GM18951 (cell line): ENCODE data around the gene CAT.

Experiments
- POLR2A ChIP-seq: IDR thresholded peaks from 4 replicates; pipeline ENCODE4 v1.6.1; 2011; ENCODE audit warnings: mild to moderate bottlenecking; ENCODE audit not compliant: insufficient read length, insufficient read depth; ENCODE audit errors: extremely low read depth
- in situ Hi-C: fragments of 300-500 bp; cut with MboI; formaldehyde crosslinking; loops from one replicate; pipeline ENCODE4 v1.12.0; 2022; ENCODE audit warnings: low sequenced_read_pairs, mixed read lengths, inconsistent platforms; ENCODE audit not compliant: unreplicated experiment

Gene CAT

DNA sequence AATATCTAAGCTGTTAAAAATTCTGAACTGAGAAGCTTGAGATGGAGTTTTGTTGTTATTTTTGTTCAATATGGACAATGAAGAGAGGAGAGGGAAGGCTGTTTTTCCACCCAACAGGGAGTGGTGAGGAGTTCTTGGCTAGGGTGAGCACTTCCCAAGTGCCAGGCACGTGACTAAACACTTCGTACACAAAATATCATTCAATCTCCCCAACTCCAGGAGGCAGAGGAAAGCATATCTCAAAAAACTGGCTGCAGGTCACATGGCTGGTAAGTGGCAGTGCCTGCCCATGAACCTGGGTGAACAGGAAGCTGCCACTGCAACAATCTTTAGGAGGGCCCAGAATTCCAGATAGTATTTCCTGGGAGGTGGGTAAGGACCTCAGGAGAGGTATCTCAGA, 63.2 kb downstream of the CAT start:
- TF ChIP-seq POLR2A, result no peak
- in situ Hi-C loops, result no loop called here

DNA sequence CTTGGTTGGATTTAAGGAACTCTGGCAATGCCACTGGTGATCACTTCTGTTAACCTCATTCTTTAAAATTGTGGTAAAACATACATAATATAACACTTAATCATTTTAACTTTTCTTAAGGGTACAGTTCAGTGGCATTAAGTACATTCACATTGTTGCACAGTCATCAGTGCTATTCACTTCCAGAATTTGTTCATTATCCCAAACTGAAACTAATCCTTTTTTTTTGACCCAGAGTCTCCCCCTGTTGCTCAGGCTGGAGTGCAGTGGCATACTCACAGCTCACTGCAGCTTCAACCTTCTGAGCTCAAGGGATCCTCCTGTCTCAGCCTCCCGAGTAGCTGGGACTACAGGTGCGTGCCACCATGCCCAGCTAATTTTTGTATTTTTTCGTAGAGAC, 64.2 kb downstream of the CAT start:
- in situ Hi-C loops, result no loop called here
- TF ChIP-seq POLR2A, result no peak

DNA sequence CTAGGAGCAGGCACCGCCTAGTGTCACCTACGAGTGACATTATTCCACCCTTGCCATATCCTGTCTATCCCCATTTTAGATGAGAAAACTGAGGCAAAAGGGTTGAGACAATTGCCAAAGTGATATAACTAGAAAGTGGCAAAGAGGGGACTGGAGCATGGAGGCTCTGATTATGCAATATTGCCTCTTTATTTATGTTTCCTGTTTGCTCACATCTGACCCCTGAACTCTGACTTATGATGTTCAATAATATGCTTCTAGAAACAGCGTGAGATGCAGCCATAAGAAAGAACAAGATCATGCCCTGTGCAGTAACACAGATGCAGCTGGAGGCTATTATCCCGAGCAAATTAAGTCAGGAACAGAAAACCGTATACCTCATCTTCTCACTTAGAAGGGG, 67.1 kb downstream of the CAT start:
- in situ Hi-C loops, result no loop called here

DNA sequence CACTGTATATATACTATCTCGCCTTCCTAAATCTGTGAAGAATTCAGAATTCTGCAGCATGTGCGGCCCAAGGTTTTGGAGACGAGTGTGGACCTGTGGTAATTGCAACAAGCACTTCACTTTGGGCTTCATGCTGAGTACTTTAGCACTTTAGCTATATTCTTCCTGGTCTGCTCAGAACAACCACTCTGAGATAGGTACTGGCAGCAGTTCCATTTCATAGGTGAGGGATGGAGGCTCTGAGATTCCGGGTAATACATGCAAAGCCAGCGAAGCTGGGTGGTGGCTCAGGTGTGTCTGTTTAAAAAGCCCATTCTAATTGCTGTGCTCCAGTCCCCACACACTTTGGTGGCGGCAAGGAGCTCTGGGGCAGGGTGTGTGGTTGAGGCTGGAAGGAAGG, 68.4 kb downstream of the CAT start:
- TF ChIP-seq POLR2A, result no peak
- in situ Hi-C loops, result no loop called here

More for the DNA sequence above, 67.1 kb downstream of the CAT start:
- TF ChIP-seq POLR2A, result no peak

DNA sequence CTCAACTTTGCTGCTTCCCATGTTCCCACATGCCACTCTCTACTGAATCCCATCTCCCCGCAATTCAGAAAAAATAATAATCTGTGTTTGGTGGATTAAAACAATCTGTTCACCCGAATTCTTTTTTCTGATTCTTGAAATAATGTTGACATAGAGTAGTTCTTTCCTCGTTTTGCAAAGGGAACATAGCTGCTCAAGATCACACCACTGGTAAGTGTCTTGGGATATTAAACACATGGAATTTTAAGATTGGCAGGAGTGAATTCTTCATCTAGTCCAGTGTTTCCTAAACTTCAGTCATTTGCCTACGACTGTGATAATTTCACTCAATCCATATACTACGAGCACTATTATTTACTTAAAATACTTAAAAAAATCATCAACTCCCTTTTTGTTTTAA, 68.9 kb downstream of the CAT start:
- no peak for TF ChIP-seq POLR2A
- in situ Hi-C loops, result no loop called here

DNA sequence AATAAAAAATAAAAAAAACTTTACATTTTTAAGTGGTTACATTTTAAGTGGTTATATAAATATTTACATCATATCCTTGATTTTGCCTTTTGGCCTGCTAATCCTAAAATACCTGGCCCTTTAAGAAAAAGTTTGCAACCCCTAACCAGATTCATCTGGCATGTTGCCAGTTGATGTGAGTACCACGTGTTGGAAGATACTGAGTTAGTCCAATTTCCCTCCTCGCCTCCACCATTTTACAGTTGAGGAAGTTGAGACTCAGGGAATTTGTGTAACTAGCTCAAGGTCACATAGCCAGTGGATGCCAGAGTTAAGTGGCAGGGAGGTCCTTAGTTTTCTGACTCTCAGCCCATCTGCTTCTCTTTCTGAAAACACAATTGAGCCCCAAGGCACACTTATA, 69.8 kb downstream of the CAT start:
- no peak for TF ChIP-seq POLR2A
- in situ Hi-C loops, result no loop called here

DNA sequence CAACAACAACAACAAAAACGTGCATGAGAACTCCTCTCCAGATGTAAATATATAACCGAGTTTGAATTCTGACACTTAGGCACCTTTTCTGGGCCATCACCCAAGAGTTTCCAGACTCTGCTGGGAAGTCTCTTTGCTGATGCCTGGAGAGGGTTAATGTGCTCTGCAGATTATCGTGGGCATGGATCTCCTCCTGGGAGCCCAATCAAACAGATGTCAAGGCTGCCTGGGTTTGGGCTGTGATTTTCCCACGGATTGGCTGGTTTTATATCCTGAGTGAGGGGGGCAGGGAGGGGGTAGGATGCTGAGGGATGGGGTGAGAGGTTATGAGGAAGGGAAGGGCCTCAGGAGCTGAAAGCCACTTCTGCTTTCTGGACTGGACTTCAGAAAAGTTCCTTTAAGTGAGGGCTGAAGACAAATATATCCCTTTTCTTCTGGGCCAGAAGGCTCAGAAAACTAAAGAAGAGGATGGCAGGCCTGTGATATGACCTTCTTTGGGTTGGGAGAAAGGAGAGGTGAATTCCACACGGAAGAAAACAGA, 70.7 kb downstream of the CAT start:
- TF ChIP-seq POLR2A, result no peak
- in situ Hi-C loops, result no loop called here

DNA sequence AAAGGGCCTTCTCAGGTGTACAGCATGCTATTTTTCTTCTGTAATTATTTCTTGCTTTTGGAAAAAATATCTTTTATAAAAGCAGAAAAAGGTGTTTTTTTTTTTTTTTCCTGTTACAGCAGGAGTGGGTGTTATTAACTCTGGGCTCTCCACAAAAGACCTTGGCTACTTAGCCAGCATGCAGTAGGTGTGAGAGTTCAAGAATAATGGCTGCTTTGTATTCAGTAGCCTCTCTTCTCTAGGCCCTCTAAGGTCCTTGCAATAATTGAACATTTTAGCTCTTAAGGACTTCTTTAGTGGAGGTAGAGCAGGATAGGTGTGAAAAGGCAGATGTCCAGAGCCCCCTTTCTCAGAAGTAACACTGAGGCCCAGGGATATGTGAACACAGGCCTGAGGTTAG, 71.5 kb downstream of the CAT start:
- no peak for TF ChIP-seq POLR2A
- in situ Hi-C loops, result no loop called here

DNA sequence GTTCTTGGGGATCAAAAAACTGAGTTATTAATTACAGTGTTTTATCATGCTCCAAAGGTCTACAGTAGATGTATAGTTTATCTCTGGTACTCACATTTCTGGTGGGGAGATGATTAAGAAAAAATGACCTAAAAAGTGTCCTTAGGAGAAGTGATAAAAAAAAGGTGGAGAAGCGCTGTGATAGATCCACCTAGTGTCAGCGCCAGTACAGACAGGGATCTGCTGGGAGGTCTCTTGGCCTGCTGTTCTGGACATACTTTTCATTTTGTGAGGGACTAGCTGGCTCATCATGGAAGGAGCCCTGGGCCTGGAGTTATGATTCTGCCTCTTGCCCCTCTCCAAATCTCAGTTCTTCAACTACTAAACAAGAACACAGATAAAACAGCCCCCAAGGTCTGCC, 71.9 kb downstream of the CAT start:
- in situ Hi-C loops, result no loop called here
- no peak for TF ChIP-seq POLR2A

DNA sequence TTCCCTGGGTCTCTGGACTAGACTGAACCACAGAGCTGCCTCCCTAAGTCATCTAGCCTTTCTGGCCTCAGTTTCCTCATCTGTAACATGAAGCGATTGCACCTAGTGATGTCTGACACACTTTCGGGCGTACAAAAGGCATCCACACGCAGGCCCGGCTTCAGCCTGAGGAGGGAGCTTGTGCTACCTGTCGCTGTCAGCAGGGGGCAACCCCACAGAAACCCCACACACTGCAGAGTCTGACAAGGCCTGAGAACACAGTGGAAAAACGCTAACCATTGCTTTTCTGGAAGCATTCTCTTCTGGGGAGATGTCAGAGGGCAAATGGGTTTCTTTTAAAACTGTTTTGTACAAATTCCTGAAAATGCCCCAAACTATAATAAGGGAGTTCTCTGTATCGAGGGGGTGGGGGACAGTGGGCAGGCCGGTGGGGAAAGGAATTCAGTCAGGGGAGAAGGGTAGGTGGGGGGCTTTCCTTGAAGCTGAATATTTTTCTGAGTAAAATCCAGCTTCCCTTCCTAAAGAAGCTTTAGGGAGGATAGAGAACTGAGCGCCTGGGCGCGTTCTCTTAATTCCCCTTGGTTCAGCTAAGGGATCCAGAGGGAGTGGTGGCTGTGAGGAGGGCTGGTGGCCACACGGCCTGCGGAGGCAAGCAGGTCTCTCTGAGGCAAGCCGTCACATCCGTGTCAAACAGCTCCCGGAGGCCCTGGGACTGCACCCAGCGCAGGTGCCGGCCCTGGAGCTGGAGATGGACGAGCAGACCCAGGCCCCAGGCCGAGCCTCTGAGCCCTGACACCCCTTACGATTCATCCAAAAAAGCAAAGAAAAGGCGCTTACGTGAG, 74.3 kb downstream of the CAT start:
- no peak for TF ChIP-seq POLR2A
- in situ Hi-C loops, result no loop called here

DNA sequence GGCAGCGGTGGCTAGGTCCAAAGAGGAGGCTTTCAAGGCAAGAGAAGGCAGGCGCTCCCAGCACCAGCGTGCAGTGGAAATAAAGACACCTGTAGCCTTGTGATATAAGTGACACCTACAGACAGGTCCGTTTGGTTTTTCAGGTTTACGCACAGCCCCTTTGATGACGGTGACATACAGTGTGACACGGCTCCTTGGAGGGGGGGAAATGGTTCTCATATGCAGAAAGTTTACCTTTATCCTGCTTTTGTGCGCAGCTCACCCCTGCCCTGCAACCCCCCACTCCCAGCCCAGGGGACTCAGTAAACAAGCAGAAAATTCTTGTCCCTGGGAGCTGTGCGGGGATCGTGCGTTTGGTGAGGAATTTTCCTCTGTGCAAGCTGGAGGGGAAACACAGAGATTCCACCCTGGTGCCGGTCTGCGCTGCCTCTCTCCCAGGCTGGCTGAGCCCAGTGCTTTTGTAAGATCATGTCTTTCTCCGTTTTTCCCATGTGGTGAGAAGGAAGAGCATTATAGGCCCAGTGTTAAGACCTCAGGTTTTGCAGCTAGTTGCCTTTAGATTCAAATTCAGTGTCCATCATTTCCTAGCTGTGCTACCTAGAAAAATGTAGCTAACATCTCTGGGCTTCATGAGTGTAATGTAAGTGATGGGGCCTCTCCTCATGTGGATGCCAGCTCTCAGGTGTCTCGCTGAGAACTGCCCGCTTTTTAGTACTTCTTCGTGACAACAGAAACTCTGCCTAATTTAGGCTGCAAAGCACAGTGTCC, 75.1 kb downstream of the CAT start, which contains the start of gene ELF5:
Gene ELF5, minus strand, starts transcription at position 113 of the 768 bp plus-strand sequence. CDS start 8,045 bp downstream, outside the sequence.
- in situ Hi-C loops, result no loop called here
- no peak for TF ChIP-seq POLR2A

DNA sequence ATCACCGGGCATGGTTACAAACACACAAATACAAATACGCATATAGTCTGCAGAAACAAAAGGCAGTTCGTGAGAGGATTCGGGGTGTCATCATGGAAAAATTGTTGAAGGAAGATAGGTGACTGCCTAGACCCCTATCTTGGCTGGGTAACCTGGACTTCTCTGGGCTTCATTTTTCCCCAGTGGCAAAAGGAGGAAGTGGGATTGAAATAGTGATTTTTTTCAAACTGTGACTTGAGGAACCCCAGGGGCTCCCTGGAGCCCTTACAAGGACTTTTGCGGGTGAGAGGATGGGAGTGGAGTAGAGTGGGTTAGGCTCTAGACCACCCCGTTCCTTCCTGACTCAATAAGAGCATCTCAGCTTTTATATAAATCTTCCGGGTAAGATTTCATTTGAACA, 75.9 kb downstream of the CAT start:
- in situ Hi-C loops, result no loop called here
- no peak for TF ChIP-seq POLR2A

DNA sequence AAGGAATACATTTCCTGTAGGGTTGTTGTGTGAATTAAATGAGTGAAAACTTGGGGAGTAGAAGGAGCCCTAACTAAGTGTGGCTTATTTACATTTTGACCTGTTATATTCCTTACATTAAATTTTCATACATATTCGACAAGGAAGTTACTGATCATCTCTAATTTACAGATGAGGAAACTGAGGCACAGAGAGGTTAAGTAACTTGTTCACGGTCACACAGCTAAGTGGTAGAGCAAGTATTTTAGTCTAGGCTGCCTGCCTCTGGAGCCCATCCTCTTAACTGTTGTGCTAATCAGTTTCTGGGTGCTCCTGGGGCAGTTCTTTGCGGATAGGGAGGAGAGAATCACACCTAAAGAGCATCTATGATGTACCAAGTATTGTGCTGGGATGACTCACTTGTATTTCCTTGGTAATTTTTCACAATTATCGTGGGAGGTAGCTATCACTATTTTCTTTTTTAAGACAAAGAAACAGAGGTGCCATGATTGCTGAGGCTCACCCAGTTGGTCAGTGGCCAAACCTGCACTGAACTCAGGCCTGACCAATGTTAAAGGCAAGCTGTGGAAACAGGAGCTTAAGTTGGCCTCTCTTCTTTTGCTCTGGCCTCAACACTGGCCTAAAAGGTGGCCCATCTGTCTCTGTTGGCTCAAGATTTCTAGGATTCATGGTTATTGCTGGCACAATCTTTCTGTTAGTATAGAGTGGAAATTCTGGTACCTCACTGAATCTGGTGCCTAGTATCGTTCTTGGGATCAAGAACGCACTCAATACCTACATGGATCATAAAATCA, 77.7 kb downstream of the CAT start:
- TF ChIP-seq POLR2A, result no peak
- in situ Hi-C loops, result no loop called here
